ENCODE results near the gene DVL1. TPM values are rescaled to one million over a fixed set of nuclear protein-coding genes. Genes with fewer than 3 reads are reported as not detected.

DVL1 gene
- total RNA-seq, 2 donors from 2014 or later = 66.2 to 101 TPM

DNA sequence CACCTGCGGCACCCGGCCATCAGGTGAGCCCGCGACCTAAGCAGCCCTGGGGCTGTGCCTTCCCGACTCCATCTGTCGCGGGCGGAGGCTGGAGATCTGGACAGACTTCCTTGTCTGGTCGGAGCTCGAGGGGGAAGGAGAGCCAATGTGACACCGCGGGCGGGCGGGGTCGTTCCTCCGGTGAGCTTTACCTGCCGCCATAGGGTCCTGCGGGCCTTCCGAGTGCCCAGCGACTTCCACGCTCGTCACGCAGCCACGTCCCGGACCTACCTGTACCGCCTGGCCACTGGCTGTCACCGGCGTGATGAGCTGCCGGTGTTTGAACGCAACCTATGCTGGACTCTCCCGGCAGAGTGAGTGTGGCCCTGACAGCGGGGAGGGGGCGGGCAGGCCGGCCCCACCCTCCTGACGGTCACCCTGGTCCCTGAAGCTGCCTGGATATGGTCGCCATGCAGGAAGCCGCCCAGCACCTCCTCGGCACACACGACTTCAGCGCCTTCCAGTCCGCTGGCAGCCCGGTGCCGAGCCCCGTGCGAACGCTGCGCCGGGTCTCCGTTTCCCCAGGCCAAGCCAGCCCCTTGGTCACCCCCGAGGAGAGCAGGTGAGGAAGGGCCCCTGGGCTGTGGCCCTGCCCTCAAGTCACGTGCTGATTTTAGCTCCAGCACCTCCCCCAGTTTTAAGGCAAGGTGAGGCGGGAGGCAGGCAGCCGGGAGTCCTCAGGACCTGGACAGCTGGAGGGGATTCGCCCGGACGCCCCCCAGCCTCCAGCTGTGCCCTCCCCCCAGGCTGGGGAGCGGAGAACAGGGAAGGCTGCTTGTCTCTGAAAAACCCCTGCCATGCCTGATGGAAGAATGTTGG, 39.7 kb downstream of the DVL1 start:
- Histone ChIP-seq H3K36me3 (peaks cover 33% of the 10 kb centered on the region), H3K27me3 (replicated peaks; ENCODE audit: insufficient read depth) (no peaks in the 10 kb centered on the region), H3K9me3 (no peaks in the 10 kb centered on the region), H3K27ac (peak overlapping the region; percentile 38 to 90), H3K4me3 (peak overlapping the region; percentile 88), H3K4me1 (ENCODE audit: control insufficient read depth in 1 of 2, low read depth in 2 of 2) (peaks cover 27 to 41% of the 10 kb centered on the region in 2 donors)
- ATAC-seq (ENCODE audit: insufficient number of reproducible peaks, low FRiP score, low read depth) (no peak), DNase-seq (ENCODE audit: low spot score) (no peak)
- TF ChIP-seq, protein P1, sequence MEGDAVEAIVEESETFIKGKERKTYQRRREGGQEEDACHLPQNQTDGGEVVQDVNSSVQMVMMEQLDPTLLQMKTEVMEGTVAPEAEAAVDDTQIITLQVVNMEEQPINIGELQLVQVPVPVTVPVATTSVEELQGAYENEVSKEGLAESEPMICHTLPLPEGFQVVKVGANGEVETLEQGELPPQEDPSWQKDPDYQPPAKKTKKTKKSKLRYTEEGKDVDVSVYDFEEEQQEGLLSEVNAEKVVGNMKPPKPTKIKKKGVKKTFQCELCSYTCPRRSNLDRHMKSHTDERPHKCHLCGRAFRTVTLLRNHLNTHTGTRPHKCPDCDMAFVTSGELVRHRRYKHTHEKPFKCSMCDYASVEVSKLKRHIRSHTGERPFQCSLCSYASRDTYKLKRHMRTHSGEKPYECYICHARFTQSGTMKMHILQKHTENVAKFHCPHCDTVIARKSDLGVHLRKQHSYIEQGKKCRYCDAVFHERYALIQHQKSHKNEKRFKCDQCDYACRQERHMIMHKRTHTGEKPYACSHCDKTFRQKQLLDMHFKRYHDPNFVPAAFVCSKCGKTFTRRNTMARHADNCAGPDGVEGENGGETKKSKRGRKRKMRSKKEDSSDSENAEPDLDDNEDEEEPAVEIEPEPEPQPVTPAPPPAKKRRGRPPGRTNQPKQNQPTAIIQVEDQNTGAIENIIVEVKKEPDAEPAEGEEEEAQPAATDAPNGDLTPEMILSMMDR (IDR thresholded peaks at IDR 0.05) = no peak

DNA sequence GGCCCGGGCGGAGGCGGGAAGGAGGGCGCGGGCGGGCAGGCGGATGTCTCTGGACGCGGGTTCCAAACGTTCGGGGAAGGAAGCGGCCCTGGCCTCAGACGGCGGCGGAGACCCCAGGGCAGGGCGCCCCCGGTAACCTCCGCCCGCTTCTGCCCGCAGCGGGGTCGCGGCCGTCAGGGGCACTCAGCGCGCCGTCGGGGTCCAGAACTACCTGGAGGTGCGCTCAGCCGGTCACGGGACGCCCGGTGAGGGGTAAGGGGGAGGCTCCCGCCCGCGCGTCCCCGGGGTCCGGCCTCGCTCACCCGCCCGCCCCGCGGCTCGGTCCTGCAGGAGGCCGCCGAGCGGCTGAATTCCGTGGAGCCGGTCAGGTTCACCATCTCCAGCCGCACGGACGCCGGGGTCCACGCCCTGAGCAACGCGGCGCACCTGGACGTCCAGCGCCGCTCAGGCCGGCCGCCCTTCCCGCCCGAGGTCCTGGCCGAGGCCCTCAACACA, 40.4 kb downstream of the DVL1 start:
- DNase-seq (ENCODE audit: low spot score) (no peak), ATAC-seq (ENCODE audit: insufficient number of reproducible peaks, low FRiP score, low read depth) (no peak)
- Histone ChIP-seq H3K27me3 (replicated peaks; ENCODE audit: insufficient read depth) (no peaks in the 10 kb centered on the region), H3K4me1 (ENCODE audit: control insufficient read depth in 1 of 2, low read depth in 2 of 2) (peaks cover 29 to 44% of the 10 kb centered on the region in 2 donors), H3K27ac (peak overlapping the region; percentile 80 to 90), H3K9me3 (no peaks in the 10 kb centered on the region), H3K4me3 (peak overlapping the region; percentile 88), H3K36me3 (peaks cover 27% of the 10 kb centered on the region)
- TF ChIP-seq, protein P1 (IDR thresholded peaks at IDR 0.05) = no peak

DNA sequence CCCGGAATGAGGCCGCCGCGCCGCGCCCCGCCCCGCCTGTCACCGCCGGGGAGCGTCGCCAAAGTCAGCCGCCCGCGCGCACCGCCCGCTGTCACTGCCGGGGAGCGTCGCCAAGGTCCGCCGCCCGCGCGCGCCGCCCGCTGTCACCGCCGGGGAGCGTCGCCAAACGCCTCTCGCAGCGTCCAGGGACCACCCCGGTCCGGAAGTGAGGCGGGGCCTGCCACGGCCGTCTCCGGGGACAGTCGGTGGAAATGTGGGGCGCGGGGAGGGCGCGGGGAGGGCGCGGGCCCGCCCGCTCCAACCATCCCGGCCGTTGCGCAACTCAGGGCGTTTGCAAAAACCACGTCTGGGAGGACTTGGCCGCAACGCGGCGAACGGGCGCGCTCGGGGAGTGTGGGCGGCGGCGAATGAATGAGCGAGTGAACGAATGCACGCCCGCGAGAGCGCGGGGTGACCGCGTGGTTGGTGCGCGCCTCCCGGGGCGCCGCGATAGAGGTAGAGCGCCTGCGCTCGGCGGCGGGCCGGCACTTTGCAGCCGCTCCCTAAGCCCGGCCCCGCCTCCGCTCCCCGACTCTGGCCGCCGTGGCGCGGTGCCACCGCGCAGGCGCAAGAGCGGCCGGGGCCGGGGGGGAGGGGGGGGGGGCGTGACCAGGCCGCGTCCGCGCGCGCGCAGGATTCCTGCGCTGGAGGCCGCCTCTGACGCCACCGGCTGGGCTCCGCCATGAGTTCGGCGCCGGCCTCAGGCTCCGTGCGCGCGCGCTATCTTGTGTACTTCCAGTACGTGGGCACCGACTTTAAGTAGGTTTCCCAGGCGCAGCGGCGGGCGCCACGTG, 41.1 kb downstream of the DVL1 start, which contains the start of the genes ACAP3 and PUSL1:
Gene ACAP3 (minus strand): TSS at position 8 of the 833 bp plus-strand sequence. CDS start 115 bp downstream, outside the sequence.
Gene PUSL1 (plus strand): TSS at position 675 of the 833 bp plus-strand sequence. CDS start 47 bp downstream, at position 722.
- peaks cover 29 to 44% of the 10 kb centered on the region in 2 donors for H3K4me1 ChIP-seq (ENCODE audit: control insufficient read depth in 1 of 2, low read depth in 2 of 2)
- peak within 1 kb of the TSS; percentile 90 to 94 for H3K27ac ChIP-seq
- H3K27me3 ChIP-seq (replicated peaks; ENCODE audit: insufficient read depth) = no peaks in the 10 kb centered on the region
- H3K9me3 ChIP-seq = no peaks in the 10 kb centered on the region
- peak; percentile 67 for ATAC-seq (ENCODE audit: insufficient number of reproducible peaks, low FRiP score, low read depth)
- H3K36me3 ChIP-seq = peaks cover 20% of the 10 kb centered on the region
- H3K4me3 ChIP-seq = peak within 1 kb of the TSS; percentile 88
- peak; percentile 51 for DNase-seq (ENCODE audit: low spot score)
- TF ChIP-seq, protein P1 (IDR thresholded peaks at IDR 0.05) = peak; percentile 27

DNA sequence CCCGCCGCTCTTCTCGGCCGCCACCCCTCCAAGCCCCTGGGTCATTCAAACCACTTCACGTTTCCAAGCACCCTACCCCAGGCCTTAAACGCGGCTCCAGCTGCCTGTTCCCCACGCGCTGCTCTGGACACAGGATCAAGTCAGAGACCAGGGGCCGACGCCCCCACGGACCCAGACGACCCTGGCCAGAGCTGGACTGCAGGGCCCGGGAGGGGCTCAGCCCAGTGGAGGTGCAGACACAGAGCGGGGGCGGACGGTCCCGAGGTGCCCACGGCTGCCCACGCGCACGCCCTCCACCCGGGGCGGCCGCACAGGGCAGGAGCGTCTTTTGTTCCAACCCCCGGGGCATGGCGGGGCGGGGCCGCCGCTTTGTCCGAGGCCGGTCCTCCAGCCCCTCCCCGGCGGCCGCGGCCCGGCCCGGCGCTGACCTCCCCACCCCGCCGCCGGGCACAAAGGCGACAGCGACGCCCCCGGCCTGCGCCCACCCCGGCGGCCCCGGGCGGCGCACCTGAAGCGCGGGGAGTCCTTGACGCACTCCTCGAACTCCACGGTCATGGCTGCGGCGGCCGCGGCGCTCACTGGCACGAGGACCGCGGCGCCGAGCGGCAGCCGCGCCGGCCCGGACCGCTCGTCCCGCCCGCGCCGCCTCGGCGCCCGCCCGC, 41.8 kb downstream of the DVL1 start:
- peaks cover 29 to 44% of the 10 kb centered on the region in 2 donors for H3K4me1 ChIP-seq (ENCODE audit: control insufficient read depth in 1 of 2, low read depth in 2 of 2)
- peaks cover 12% of the 10 kb centered on the region for H3K36me3 ChIP-seq
- ATAC-seq (ENCODE audit: insufficient number of reproducible peaks, low FRiP score, low read depth) (peak; percentile 5), DNase-seq (ENCODE audit: low spot score) (no peak)
- peak overlapping the region; percentile 88 for H3K4me3 ChIP-seq
- no peaks in the 10 kb centered on the region for H3K9me3 ChIP-seq
- TF ChIP-seq, protein P1 (IDR thresholded peaks at IDR 0.05) = no peak
- no peaks in the 10 kb centered on the region for H3K27me3 ChIP-seq (replicated peaks; ENCODE audit: insufficient read depth)
- H3K27ac ChIP-seq = peak overlapping the region; percentile 14 to 65
